K562 (cell line): ENCODE data around the gene P2RX1. TPM values are rescaled to one million over a fixed set of nuclear protein-coding genes. Genes with fewer than 3 reads are reported as not detected.
A peak's percentile ranks its signal among the peaks of the same experiment; 100 is the strongest.

ENCODE experiments used
- ARHGAP35 ChIP-seq: fragments of 450-650 bp; IDR thresholded peaks from 2 replicates; pipeline ENCODE4 v1.6.1; 2018; ENCODE audit not compliant: partially characterized antibody
- COPS2 ChIP-seq: fragments of 450-650 bp; conservative IDR thresholded peaks from 2 replicates; pipeline ENCODE4 v1.6.1; 2016; ENCODE audit warnings: mild to moderate bottlenecking, moderate library complexity
- GABPA ChIP-seq: fragments of 200-800 bp; sonication (Bioruptor generic); conservative IDR thresholded peaks from 2 replicates; pipeline ENCODE4 v1.6.1; 2016; ENCODE audit warnings: low read depth, missing genetic modification characterization, missing compliant biosample characterization
- GTF2A2 ChIP-seq: IDR thresholded peaks from 2 replicates; pipeline ENCODE4 v1.6.1; 2016; ENCODE audit warnings: mild to moderate bottlenecking, missing genetic modification characterization, missing compliant biosample characterization
- NFIC ChIP-seq: fragments of 450-650 bp; IDR thresholded peaks from 2 replicates; pipeline ENCODE4 v1.6.1; 2017; ENCODE audit warnings: mild to moderate bottlenecking, inconsistent platforms
- PURB ChIP-seq: sonication (generic); formaldehyde crosslinking; IDR thresholded peaks from 2 replicates; pipeline ENCODE4 v1.9.0; 2021; ENCODE audit warnings: low read depth, mild to moderate bottlenecking, missing genetic modification reagents
- TBL1XR1 ChIP-seq, 2 experiments: IDR thresholded peaks; 2 replicates each; pipeline ENCODE4 v1.6.1; 2012; ENCODE audit warnings: improper control_type of control experiment in 2 of 2, low read length in 2 of 2, mild to moderate bottlenecking in 1 of 2
- TRIM28 ChIP-seq: fragments of 450-650 bp; IDR thresholded peaks from 2 replicates; pipeline ENCODE4 v1.6.1; 2017
- TSC22D4 ChIP-seq: fragments of 450-650 bp; IDR thresholded peaks from 2 replicates; pipeline ENCODE4 v1.6.1; 2016; ENCODE audit warnings: missing genetic modification characterization, missing biosample characterization, control low read depth
- VEZF1 ChIP-seq: fragments of 200-800 bp; sonication (Bioruptor generic); IDR thresholded peaks from 2 replicates; pipeline ENCODE4 v1.6.1; 2017; ENCODE audit warnings: missing genetic modification characterization, missing compliant biosample characterization
- ZBTB12 ChIP-seq: fragments of 250-450 bp; sonication (Bioruptor Pico); IDR thresholded peaks from 2 replicates; pipeline ENCODE4 v1.4.0; 2020
- ZNF224 ChIP-seq: sonication (generic); formaldehyde crosslinking; IDR thresholded peaks from 2 replicates; pipeline ENCODE4 v1.8.0; 2022; ENCODE audit warnings: mild to moderate bottlenecking, missing genetic modification reagents
- ZNF274 ChIP-seq: IDR thresholded peaks from 2 replicates; pipeline ENCODE4 v1.6.1; 2011; ENCODE audit warnings: low read depth, mild to moderate bottlenecking, low read length, moderate library complexity, borderline replicate concordance
- polyA plus RNA-seq, 8 experiments: library from polyadenylated mRNA; depleted of rRNA in 4 of 8; stranded (reverse) in 5 of 8; unstranded in 3 of 8; fragments of >200 nt; fragmentation: Nextera tagmentation in 2 of 8; fragmentation: Illumina TruSeq in 1 of 8; extraction: Ambion mirVana in 2 of 8; extraction: Trizol in 1 of 8; gene quantifications; 2 replicates each; pipeline versions ENCODE4 v1.2.1 to v1.2.3, GENCODE V29; 2011 to 2014; ENCODE audit warnings: inconsistent platforms in 1 of 8, missing spikeins in 1 of 8
- total RNA-seq, 7 experiments: library from RNA; depleted of rRNA in 6 of 7; stranded (reverse); fragments of >200 nt in 6 of 7; fragmentation: Illumina TruSeq in 2 of 7; extraction: Trizol in 2 of 7; gene quantifications; 2 replicates each; pipeline versions ENCODE4 v1.2.1 to v1.2.3, GENCODE V29; 2011 to 2021; ENCODE audit warnings: low replicate concordance in 1 of 7
- TF ChIP-seq, protein P1 (sequence below), 3 experiments: IDR thresholded peaks in 2 of 3; conservative IDR thresholded peaks in 1 of 3; 2 replicates each; pipeline ENCODE4 v1.5.1; 2011 to 2012; ENCODE audit warnings: low read length in 3 of 3, mild to moderate bottlenecking in 3 of 3, control low read depth in 2 of 3, improper control_type of control experiment in 1 of 3, inconsistent platforms in 1 of 3, low read depth in 1 of 3, mixed read lengths in 1 of 3, moderate library complexity in 1 of 3; ENCODE audit not compliant: insufficient read depth in 2 of 3
- TF ChIP-seq, protein P2 (sequence below): sonication (generic); formaldehyde crosslinking; IDR thresholded peaks from 2 replicates; pipeline ENCODE4 v1.8.0; 2022; ENCODE audit warnings: mild to moderate bottlenecking, missing genetic modification reagents, borderline replicate concordance
- TF ChIP-seq, protein P3 (sequence below), 2 experiments: fragments of 450-650 bp; IDR thresholded peaks; 2 replicates each; pipeline ENCODE4 v1.6.1; 2018; ENCODE audit warnings: mild to moderate bottlenecking in 2 of 2, low read depth in 1 of 2; ENCODE audit not compliant: partially characterized antibody in 2 of 2

Gene P2RX1
- total and polyA plus RNA-seq, 9 of the 15 experiments (the other 6 are each of a cell fraction or from before 2014, with no cell fraction given): 0.27 to 20.3 (median 10.3) TPM

DNA sequence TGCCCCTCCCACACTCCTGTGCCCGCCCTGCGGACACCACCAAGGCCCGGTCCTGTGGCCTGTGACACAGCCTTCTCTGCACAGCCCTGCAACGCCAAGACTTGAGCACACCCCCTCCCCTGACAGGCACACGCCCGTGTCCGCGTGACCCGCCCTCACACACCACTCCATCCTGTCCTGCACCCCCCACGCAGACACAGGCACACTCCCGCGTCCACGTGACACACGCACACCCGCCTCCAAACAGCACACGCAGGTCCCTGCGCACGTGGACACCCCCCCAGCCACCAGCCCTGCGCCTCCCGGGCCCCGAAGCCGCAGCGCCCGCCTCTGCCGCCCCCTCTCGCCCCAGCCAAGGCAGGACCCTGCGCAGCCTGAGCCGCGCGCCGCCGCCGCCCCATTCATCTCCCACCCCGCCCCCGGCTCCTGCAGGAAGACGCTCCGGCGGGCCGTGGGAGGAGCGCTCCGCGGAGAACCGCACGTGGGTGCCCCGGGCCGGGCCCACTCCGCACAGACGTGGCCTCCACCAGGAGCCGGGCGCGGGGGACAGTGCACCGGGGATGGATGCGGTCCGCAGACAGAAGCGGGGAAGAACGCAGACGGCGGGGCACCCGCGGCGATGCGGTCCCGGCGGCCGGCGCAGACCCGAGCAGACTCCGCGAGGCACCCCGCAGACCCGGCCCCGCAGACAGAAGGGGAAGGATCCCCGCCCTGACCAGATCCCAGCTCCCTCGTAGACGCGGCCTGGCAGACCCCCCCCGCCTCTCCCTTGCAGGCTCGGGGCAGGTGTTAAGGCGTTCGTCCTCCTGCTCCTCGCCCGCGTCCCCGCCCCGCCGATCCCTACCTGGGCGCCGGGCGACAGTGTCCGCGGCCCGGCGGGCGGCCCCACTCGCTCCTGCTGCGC lies 23.9 kb downstream of the P2RX1 start (continued):
- no peak for TF ChIP-seq NFIC
- TF ChIP-seq, protein P1, sequence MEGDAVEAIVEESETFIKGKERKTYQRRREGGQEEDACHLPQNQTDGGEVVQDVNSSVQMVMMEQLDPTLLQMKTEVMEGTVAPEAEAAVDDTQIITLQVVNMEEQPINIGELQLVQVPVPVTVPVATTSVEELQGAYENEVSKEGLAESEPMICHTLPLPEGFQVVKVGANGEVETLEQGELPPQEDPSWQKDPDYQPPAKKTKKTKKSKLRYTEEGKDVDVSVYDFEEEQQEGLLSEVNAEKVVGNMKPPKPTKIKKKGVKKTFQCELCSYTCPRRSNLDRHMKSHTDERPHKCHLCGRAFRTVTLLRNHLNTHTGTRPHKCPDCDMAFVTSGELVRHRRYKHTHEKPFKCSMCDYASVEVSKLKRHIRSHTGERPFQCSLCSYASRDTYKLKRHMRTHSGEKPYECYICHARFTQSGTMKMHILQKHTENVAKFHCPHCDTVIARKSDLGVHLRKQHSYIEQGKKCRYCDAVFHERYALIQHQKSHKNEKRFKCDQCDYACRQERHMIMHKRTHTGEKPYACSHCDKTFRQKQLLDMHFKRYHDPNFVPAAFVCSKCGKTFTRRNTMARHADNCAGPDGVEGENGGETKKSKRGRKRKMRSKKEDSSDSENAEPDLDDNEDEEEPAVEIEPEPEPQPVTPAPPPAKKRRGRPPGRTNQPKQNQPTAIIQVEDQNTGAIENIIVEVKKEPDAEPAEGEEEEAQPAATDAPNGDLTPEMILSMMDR (IDR thresholded peaks at IDR 0.05 in 2 of 3, conservative IDR thresholded peaks at IDR 0.05 in 1 of 3; ENCODE audit: insufficient read depth in 2 of 3, low read depth in 1 of 3, low read length in 3 of 3): peak in 1 of 3 experiments; percentile 22; a peak in 1 of 6 replicates
- no peak for TF ChIP-seq COPS2
- TF ChIP-seq ZNF224: no peak
- no peak for TF ChIP-seq TBL1XR1 (IDR thresholded peaks at IDR 0.05; ENCODE audit: low read length in 2 of 2)
- TF ChIP-seq GABPA (tag): 0 out of 2 replicates have a peak, but pooled peaks have one; percentile 2
- no peak for TF ChIP-seq TSC22D4 (tag)
- no peak for TF ChIP-seq ZNF274
- TF ChIP-seq, protein P2, sequence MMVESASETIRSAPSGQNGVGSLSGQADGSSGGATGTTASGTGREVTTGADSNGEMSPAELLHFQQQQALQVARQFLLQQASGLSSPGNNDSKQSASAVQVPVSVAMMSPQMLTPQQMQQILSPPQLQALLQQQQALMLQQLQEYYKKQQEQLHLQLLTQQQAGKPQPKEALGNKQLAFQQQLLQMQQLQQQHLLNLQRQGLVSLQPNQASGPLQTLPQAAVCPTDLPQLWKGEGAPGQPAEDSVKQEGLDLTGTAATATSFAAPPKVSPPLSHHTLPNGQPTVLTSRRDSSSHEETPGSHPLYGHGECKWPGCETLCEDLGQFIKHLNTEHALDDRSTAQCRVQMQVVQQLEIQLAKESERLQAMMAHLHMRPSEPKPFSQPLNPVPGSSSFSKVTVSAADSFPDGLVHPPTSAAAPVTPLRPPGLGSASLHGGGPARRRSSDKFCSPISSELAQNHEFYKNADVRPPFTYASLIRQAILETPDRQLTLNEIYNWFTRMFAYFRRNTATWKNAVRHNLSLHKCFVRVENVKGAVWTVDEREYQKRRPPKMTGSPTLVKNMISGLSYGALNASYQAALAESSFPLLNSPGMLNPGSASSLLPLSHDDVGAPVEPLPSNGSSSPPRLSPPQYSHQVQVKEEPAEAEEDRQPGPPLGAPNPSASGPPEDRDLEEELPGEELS (CRISPR knock-in tag): 0 out of 2 replicates have a peak, but pooled peaks have one; percentile 45
- no peak for TF ChIP-seq PURB (CRISPR knock-in tag)
- TF ChIP-seq TRIM28: no peak
- TF ChIP-seq, protein P3, sequence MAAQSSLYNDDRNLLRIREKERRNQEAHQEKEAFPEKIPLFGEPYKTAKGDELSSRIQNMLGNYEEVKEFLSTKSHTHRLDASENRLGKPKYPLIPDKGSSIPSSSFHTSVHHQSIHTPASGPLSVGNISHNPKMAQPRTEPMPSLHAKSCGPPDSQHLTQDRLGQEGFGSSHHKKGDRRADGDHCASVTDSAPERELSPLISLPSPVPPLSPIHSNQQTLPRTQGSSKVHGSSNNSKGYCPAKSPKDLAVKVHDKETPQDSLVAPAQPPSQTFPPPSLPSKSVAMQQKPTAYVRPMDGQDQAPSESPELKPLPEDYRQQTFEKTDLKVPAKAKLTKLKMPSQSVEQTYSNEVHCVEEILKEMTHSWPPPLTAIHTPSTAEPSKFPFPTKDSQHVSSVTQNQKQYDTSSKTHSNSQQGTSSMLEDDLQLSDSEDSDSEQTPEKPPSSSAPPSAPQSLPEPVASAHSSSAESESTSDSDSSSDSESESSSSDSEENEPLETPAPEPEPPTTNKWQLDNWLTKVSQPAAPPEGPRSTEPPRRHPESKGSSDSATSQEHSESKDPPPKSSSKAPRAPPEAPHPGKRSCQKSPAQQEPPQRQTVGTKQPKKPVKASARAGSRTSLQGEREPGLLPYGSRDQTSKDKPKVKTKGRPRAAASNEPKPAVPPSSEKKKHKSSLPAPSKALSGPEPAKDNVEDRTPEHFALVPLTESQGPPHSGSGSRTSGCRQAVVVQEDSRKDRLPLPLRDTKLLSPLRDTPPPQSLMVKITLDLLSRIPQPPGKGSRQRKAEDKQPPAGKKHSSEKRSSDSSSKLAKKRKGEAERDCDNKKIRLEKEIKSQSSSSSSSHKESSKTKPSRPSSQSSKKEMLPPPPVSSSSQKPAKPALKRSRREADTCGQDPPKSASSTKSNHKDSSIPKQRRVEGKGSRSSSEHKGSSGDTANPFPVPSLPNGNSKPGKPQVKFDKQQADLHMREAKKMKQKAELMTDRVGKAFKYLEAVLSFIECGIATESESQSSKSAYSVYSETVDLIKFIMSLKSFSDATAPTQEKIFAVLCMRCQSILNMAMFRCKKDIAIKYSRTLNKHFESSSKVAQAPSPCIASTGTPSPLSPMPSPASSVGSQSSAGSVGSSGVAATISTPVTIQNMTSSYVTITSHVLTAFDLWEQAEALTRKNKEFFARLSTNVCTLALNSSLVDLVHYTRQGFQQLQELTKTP (IDR thresholded peaks at IDR 0.05; ENCODE audit: low read depth in 1 of 2, partially characterized antibody in 2 of 2): peak in 1 of 2 experiments; percentile 32
- no peak for TF ChIP-seq ZBTB12
- TF ChIP-seq VEZF1 (CRISPR knock-in tag): no peak
- TF ChIP-seq GTF2A2 (tag): no peak
- no peak for TF ChIP-seq ARHGAP35
